ENCODE results near the gene PROS1.
"Not testable (repeated sequence)": the region's sequence is repeated elsewhere in the genome, so short reads cannot be mapped to it uniquely, and the experiment has no call there.

Gene PROS1

DNA sequence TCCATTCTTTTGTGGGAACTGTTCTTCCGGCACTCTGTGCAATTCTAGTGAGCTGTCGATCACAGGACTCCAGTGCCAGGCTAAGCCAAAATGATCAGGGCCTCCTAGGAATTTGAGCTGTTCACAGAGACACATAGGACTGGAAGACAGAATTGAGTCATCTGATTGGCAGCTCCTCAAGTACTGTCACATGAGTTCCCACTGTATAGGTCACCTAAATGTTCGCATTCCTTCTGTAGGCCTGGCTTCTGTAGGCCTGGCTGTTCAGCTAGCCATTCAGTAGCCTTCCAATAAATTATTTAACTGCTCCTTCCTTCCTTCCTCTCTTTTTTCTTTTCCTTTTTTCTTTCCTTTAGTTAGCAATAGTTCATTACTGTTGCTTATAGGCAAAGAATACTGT lies 4.3 kb downstream of the PROS1 start:
- no peak for DNase-seq

DNA sequence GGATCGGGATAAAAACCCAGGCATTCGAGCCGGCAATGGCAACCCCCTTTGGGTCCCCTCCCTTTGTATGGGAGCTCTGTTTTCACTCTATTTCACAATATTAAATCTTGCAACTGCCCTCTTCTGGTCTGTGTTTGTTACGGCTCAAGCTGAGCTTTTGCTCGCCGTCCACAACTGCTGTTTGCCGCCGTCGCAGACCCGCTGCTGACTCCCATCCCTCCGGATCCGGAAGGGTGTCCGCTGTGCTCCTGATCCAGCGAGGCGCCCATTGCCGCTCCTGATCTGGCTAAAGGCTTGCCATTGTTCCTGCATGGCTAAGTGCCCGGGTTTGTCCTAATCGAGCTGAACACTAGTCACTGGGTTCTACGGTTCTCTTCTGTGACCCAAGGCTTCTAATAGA lies 8.6 kb downstream of the PROS1 start:
- not testable (repeated sequence) for DNase-seq

DNA sequence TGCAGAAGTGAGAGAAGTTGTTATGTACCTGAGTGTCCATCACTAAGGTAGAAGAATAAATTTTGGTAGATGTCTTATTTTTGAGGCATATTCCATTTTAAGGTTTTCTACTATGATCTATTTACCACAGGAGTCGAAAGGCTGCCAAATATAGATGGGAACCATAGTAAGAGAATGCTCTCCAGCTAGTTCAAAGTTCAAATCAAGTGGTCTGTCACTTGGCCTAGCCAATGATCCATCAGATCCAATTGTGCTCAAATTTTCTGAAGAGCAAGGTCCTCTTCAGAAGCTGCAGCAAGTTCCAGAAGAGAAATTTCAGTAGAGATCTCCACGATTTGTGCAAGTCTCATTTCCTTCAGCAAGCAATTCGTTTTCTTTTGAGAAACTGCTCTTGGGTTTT lies 10.9 kb downstream of the PROS1 start:
- no peak for DNase-seq

DNA sequence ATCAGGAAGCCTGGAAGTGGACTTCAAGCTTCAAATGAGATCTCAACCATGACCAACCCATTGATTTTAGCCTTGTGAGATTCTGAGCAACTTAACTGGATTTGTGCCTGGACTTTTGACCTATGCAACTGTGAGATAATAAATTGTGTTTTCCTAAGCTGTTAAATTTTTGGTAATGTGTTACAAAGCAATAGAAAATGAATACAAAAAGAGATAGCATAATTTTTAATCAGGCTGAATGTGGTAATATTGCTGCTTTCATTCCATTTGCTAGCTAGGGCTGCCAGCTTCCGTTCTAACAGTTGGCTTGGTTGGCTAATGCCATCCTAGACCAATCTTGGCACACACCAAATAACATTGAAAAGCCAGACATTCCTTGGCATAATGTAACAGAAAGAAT lies 12.2 kb downstream of the PROS1 start:
- DNase-seq = no peak

DNA sequence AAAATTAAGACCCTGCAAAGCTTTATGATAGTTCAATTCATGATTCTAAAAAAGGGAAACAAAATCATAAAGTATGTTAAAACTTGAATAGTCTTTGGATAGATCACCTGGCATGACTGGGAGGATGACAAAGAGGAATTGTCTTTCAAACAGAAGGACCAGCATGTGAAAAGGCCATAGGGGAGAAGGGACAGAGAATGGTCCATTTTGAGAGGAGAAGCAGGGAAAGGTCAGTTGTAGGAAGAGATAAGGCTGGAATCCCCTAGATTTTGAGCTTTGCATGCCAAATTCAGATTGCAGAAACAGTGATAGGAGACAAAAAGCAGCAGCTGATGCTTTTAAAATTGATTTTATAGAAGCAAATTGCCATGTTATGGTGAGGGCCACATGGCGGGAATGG lies 12.7 kb downstream of the PROS1 start:
- DNase-seq = no peak

DNA sequence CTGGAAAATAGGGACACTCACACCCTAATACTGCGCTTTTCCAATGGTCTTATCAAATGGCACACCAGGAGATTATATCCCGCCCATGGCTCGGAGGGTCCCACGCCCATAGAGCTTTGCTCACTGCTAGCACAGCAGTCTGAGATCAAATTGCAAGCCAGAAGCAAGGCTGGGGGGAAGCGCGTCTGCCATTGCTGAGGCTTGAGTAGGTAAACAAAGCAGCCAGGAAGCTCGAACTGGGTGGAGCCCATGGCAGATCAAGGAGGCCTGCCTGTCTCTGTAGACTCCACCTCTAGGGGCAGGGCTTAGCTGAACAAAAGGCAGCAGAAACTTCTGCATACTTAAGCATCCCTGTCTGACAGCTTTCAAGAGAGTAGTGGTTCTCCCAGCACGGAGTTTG lies 23.7 kb downstream of the PROS1 start:
- DNase-seq = not testable (repeated sequence)

DNA sequence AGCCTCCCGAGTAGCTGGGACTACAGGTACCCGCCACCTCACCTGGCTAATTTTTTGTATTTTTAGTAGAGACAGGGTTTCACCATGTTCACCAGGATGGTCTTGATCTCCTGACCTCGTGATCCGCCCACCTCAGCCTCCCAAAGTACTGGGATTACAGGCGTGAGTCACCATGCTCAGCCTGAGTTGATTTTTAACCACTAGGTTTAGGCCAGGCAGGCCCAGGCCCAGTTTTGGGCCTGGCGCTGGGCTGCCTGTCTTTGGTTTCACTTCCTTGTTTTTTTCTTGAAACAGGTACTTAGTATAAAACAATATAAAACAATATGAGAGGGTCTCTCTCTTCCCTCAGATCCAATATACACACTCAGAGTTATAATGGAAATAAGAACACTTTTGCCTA lies 36.2 kb downstream of the PROS1 start:
- DNase-seq = not testable (repeated sequence)

DNA sequence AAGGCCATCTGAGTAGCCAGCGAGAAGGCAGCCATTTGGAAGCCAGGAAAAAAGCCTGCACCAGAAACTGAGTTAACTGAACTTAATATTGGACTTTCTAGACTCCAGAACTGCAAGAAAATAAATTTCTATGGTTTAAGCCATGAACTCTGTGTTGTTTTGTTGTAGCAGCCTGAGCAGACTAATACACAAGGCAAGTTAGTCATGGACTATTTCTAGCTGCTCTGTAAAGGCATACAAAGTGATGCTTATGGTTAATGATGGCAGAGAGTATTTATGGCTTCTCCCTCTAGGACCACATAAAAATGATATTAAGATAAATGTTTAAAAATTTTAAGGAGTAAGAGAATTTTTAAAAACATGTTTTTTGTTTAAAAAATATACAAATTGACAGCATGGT lies 37.1 kb downstream of the PROS1 start:
- DNase-seq = no peak

DNA sequence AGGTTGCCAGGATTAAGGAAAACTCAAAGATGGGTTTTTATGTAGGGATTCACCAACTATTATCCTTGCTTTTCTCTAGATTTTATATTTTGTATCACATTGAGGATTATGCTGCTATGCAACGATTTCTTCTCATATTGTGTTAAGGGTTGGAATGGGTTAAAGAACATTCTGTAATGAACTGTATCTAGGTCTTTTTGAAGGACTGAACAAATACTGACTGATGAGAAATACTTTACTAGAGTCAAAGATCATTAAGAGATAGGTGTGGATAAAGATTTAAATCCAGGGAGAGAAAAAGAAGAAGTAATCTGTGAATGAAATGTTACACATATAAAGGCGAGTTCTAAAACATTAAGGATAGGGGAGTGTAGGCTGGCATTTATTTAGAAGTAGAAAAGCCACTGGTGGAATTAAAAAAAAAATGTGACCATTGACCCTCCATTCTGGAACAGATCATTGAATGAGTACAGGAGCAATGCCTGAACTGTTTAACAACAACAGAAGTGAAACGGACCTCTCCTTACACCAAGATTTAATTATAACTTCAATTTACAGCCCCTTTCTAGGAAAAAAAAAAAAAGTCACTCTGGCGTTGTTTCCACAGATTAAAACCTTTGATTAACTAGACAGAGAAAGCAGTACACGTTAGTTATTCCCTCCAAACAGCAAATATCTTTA lies 39.2 kb downstream of the PROS1 start:
- DNase-seq = no peak

DNA sequence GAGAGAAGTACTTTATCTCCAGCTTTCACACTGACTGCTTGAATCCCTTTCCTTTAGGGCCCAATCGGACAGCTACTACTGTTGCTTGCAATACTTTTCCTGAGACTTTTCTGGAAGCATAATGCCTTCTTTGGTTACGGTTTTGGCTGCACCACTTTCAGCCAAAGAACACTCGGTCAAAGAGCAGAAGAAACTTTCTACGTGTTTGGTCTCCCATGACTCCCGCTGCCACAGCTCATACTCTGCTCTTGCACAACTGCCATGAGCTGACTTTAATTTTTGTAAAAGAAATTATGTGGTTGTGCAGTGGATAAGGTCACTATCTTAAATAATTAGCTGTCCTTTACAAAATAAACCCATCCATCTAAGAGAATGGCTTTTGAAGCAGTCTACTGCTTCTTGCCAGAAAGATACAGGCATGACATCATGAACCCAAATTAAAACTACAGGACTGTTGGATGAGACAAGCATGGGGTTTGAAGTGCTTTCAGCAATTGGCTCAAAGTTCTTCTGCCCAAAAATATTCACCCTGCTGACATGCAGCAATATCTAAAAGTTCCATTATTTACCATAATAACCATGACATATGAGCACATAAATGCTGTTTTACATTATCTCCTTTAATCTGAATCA lies 42.0 kb downstream of the PROS1 start:
- DNase-seq = no peak

DNA sequence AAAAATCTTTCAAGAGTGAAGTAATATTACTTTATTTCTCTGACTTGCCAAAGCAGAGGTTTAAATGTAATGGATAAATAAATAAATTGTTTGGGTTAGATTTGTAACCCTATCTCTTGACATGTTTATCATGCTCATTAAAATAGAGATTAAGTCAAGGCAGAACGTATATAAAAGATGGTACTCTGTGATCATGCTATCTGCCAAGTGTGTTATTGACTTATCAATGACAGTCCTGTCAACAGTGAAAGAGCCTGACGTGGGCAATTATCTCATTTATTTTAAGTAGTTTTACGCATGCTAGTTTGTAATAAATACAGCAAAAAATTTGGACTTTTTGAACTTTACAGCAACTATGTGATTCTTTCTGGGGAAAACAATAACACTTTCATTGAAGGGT lies 43.7 kb downstream of the PROS1 start:
- no peak for DNase-seq

DNA sequence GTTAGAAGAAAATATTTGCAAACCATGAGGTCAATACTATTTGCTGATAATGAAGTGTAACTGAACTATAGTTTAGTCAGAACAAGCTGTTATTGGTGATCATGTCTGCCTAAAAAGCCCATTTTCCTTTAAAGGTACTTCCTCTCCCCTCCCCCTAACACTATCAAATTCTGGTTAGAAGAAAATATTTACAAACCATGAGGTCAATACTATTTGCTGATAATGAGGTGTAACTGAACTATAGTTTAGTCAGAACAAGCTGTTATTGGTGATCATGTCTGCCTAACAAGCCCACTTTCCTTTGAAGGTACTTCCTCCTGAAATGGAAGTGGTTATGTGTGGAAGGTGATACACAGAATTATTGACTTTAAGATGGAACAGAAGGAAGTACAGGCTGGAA lies 46.9 kb downstream of the PROS1 start:
- DNase-seq = no peak

DNA sequence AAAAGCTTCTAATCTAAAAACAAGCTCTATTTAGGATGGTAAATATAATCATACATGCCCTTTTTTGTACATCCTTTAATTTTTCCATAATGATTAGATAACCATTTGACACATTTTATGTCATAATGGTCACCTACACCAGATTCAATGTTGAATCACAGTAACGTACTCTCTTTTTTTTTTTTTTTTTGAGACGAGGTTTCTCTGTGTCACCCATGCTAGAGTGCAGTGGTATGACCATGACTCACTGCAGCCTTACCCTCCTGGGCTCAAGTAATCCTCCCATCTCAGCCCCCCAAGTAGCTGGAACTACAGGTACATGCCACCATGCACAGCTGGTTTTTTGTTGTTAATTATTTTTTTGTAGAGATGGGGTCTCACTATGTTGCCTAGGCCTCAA lies 49.2 kb downstream of the PROS1 start:
- no peak for DNase-seq

DNA sequence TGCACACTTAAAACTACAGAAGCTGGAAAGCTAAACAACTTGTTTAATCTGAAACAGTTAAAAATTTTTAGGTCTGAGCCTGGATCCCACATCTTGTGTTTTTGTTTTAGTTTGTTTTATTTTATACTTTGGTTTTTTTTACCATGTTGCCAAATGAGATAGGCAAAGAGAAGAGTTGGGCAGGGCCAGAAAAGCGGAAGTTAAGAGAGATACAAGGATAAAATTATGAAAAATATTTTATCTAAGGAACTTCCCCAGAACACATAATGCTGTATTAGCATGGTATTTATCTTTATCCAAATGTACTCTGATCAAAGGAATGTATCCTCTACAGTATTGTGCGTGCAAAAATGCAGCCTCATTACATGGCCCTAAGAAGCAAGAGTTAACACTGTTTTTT lies 50.7 kb downstream of the PROS1 start:
- DNase-seq = no peak

DNA sequence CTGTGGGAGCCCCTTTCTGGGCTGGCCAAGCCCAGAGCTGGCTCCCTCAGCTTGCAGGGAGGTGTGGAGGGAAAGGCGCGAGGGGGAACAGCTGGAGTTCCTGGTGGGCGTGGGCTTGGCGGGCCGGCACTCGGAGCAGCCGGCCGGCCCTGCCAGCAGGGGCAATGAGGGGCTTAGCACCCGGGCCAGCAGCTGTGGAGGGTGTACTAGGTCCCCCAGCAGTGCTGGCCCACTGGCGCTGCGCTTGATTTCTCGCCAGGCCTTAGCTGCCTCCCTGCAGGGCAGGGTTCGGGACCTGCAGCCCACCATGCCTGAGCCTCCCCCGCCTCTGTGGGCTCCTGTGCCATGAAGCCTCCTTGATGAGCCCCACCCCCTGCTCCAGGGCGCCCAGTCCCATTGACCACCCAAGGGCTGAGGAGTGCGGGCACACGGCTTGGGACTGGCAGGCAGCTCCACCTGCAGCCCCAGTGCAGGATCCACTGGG lies 56.1 kb downstream of the PROS1 start:
- DNase-seq = not testable (repeated sequence)

DNA sequence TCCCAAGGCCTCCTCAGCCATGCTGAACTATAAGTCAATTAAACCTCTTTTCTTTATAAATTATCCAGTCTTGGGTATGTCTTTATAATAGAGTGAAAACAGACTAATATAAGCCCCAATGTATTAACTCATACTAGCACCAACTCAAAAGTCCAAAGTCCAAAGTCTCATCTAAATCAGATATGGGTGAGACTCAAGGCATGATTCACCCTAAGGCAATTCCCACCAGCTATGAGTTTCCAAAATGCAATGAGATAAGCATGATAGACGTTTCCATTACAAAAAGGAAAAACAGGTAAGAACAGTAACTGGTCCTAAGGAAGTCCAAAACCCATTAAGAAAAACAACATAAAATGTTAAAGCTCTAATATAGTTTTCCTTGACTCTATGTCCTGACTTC lies 60.1 kb downstream of the PROS1 start:
- not testable (repeated sequence) for DNase-seq

DNA sequence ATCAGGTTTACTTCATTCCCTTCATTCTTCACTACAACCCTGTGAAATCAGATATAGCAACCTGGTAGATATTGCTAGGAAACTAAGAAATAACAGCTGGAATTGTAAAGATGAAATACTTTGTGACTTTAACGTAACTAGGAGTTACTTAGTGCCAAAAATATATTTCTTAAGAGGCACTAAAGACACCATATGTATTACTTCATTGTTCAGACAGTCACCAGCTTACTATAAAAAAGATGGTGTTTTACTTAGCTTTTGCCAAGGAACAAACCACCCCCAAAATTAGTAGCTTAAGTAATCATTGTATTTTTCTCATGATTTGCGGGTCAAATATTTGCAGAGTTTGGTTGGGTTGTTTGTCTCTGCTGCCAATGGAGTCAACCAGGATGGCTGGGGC lies 62.5 kb downstream of the PROS1 start:
- no peak for DNase-seq

DNA sequence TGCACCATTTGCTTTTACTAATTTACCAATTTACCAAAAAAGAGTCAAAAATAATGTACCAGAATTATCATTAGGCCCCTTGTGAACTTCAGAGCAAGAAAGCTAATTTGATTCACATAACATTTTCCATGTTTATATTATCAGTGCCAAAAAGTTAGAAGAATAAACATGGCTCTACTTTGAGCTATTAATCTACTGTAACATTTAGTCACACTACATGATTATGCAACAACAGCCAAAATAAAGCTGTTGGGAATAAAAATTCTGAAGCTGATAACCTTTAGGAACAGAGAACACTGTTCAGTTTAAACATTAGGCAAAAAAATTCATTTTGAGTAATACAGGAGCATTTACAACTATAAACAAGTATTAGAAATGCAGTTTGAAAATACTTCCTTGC lies 63.6 kb downstream of the PROS1 start:
- no peak for DNase-seq

DNA sequence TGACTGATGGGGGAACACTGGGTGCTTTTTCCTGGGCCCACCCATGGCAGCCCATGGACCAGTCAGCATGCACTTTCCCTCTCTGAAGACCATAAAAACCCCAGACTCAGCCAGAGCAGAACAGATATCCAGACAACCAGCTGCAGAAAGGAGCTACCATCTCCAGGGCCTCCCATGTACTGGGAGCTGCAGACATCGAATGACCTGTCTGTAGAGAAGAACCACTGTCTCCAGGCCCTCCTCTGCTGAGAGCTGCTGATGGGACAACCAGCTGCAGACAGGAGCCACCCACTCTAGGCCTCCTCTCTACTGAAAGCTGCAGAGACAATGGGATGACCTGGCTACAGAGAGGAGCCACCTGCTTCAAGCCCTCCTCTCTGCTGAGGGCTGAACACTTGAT lies 66.6 kb downstream of the PROS1 start:
- DNase-seq = no peak

DNA sequence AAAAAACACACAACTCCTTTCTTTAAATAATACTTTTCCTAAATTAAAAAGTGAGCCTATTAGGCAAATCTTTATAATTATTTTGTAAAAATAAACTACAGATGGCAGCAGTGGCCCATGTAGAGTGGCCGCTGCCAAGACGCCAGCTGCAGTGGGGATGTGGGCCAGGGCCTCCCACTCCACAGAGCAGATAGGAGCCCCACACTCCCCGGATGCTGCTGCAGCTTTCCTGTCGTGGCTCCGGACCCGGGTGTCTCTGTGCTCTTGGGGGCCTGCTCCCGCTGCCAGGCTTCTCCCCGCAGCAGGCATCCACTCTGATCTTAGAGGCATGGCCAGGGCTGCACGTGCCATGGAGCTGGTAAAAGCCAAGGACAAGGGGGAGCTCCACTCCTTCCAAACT lies 67.5 kb downstream of the PROS1 start:
- DNase-seq = no peak

DNA sequence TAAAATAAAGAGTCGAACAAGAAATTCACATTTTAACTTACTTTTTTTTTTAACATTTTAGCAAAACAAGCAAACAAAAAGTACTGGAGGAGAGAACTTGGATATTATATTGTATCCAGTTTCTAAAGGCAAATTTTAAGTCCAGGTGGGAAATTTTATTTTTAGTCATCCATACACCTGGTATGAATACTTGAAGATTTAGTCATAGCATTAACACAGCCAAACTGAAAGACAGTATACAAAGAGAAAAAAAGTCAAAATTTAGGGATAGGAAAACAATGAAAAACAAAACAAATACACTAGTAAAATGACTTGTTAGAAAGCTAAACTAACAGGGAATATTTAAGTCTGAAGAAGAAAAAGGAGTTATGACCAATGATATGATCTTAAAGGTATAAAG lies 69.1 kb downstream of the PROS1 start:
- no peak for DNase-seq

DNA sequence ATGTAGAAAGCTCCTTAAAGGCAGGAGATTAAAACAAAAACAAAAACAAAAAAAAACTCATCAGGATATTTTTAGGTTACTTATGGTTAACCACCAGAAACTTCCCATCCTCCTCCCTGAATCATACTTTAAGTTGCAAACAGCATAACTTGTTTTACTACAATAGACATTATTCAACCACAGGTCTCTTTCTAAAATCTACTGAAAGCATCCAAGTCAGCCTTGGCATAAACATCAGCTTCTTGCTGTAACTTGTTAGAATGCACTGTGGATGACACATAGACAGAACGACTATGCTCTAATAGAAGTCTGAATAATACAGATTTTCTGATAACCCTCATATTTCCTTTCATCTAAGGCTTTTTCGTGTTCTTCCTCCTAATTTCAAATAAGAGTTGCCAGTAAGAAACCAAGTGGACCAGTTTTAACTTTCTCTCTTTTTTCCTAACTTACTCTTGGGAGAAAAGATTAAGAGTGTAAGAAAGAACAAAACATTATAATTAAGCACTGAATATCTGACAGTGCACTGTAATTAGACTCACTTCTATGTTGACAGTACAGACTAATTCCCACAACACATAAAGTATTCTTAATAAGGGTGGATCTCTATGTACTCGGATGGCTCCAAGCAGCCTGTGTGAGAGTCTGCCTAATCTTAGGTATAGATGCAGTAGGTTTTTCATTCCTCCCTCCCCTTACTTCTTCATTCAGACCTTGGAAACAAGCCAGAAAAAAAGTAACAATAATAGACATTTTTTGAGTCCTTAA lies 95.3 kb downstream of the PROS1 start:
- not testable (repeated sequence) for DNase-seq

DNA sequence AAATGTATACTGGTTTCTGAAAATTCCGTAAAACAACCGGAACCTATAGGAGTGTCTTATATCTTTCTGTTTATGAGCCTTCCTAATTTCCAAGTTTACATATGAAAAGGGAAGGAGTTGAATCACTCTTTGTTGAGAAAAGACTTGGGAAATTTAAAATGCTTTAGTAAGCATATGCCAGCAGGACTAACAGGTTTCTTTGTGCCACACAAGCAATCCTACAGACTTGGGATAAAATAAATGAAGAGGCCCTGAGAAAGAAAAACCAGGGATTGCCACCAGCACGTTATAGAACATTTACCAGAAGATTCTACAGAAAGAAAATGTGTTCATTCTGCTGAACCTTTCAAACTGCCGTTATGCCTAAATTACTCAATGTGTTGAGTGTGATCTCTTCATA lies 96.3 kb downstream of the PROS1 start:
- DNase-seq = not testable (repeated sequence)

DNA sequence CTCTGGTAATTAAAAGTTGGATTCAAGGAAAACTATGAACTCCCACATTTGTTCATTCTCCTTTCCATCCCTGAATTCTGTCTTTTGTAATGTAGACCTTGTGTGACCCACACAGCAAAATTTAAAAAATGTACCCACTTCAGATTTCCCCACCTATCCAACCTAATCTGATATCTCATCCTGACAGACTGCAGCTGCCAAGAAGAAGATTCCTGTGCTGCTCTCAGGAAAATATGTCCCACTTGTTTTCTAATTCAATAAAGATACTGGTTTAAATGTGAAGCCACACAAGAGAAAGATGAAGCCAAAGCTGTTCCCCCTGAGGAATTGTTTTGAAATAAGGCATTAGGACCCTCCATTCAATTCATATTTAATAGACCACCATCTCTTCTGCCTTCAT lies 100.3 kb downstream of the PROS1 start:
- DNase-seq = not testable (repeated sequence)
